ENCODE results near the gene NEO1. TPM values are rescaled to one million over a fixed set of nuclear protein-coding genes. Genes with fewer than 3 reads are reported as not detected.

Gene NEO1
- total RNA-seq, 4 donors from 2014 or later, result 74.0 to 117 (median 107) TPM

- TF ChIP-seq POLR2AphosphoS5 (IDR thresholded peaks at IDR 0.05) (no peak), EP300 (IDR thresholded peaks at IDR 0.05) (no peak), CTCF (IDR thresholded peaks at IDR 0.05) (no peak), POLR2A (IDR thresholded peaks at IDR 0.05) (no peak)
- DNase-seq (ENCODE audit: low spot score in 2 of 2), result no peak
- no peak overlapping the region for H3K27ac ChIP-seq
- H3K36me3 ChIP-seq, result no peaks in the 10 kb centered on the region
- no peaks in the 10 kb centered on the region for H3K9me3 ChIP-seq
- H3K27me3 ChIP-seq, result no peaks in the 10 kb centered on the region
- 92% methylated on average over 1 of the region's 1 CpG for WGBS
- H3K4me1 ChIP-seq, result no peaks in the 10 kb centered on the region
- H3K4me3 ChIP-seq, result no peak overlapping the region
Observed at GRCh38 chr15:73017987-73018386, 34.3 kb upstream of the NEO1 start.

GRCh38 chr15:73019154-73019553 lies 33.1 kb upstream of the NEO1 start:
- Histone ChIP-seq H3K27me3 (no peaks in the 10 kb centered on the region), H3K27ac (no peak overlapping the region), H3K9me3 (no peaks in the 10 kb centered on the region), H3K4me3 (no peak overlapping the region), H3K4me1 (no peaks in the 10 kb centered on the region), H3K36me3 (no peaks in the 10 kb centered on the region)
- DNase-seq (ENCODE audit: low spot score in 2 of 2), result no peak
- WGBS, result 93% methylated on average over 3 of the region's 3 CpGs
- no peak for TF ChIP-seq POLR2A (IDR thresholded peaks at IDR 0.05)

- no peak for TF ChIP-seq CTCF (IDR thresholded peaks at IDR 0.05)
- no peak overlapping the region for H3K4me3 ChIP-seq
- no peak overlapping the region for H3K27ac ChIP-seq
- H3K36me3 ChIP-seq, result no peaks in the 10 kb centered on the region
- H3K4me1 ChIP-seq, result no peaks in the 10 kb centered on the region
- H3K9me3 ChIP-seq, result no peaks in the 10 kb centered on the region
- DNase-seq (ENCODE audit: low spot score in 2 of 2), result no peak
- H3K27me3 ChIP-seq, result no peaks in the 10 kb centered on the region
- WGBS, result 81% methylated on average over 2 of the region's 2 CpGs
Observed at GRCh38 chr15:73019601-73020146, 32.6 kb upstream of the NEO1 start.

- Histone ChIP-seq H3K36me3 (no peaks in the 10 kb centered on the region), H3K4me3 (no peak overlapping the region), H3K27ac (no peak overlapping the region), H3K9me3 (no peaks in the 10 kb centered on the region), H3K27me3 (no peaks in the 10 kb centered on the region), H3K4me1 (no peaks in the 10 kb centered on the region)
- TF ChIP-seq POLR2A (IDR thresholded peaks at IDR 0.05) (no peak), EP300 (IDR thresholded peaks at IDR 0.05) (no peak), CTCF (IDR thresholded peaks at IDR 0.05) (no peak), POLR2AphosphoS5 (IDR thresholded peaks at IDR 0.05) (no peak)
- no peak for DNase-seq (ENCODE audit: low spot score in 2 of 2)
- WGBS, result 60% methylated on average over 8 of the region's 8 CpGs
Observed at GRCh38 chr15:73021139-73021621, 31.1 kb upstream of the NEO1 start.

- H3K36me3 ChIP-seq, result no peaks in the 10 kb centered on the region
- H3K27me3 ChIP-seq, result no peaks in the 10 kb centered on the region
- no peak for DNase-seq (ENCODE audit: low spot score in 2 of 2)
- 85% methylated on average over 5 of the region's 5 CpGs for WGBS
- no peak overlapping the region for H3K4me3 ChIP-seq
- H3K27ac ChIP-seq, result no peak overlapping the region
- H3K4me1 ChIP-seq, result no peaks in the 10 kb centered on the region
- H3K9me3 ChIP-seq, result no peaks in the 10 kb centered on the region
- no peak for TF ChIP-seq CTCF (IDR thresholded peaks at IDR 0.05)
Observed at GRCh38 chr15:73022161-73022560, 30.1 kb upstream of the NEO1 start.

GRCh38 chr15:73023071-73023470 lies 29.2 kb upstream of the NEO1 start:
- Histone ChIP-seq H3K36me3 (no peaks in the 10 kb centered on the region), H3K4me1 (no peaks in the 10 kb centered on the region), H3K27ac (no peak overlapping the region), H3K4me3 (no peak overlapping the region), H3K9me3 (no peaks in the 10 kb centered on the region), H3K27me3 (no peaks in the 10 kb centered on the region)
- TF ChIP-seq POLR2A (IDR thresholded peaks at IDR 0.05), result no peak
- no peak for TF ChIP-seq POLR2AphosphoS5 (IDR thresholded peaks at IDR 0.05)
- TF ChIP-seq CTCF (IDR thresholded peaks at IDR 0.05), result no peak
- TF ChIP-seq EP300 (IDR thresholded peaks at IDR 0.05), result no peak
- no peak for DNase-seq (ENCODE audit: low spot score in 2 of 2)
- 74% methylated on average over 3 of the region's 3 CpGs for WGBS
